DLD1 (cell line): Measurements from ENCODE around the gene CRAMP1.

Source experiments
- in situ Hi-C: cut with HindIII; loops from 2 replicates; pipeline ENCODE4 v1.10.0; 2017; ENCODE audit warnings: low sequenced_read_pairs

CRAMP1 gene

DNA sequence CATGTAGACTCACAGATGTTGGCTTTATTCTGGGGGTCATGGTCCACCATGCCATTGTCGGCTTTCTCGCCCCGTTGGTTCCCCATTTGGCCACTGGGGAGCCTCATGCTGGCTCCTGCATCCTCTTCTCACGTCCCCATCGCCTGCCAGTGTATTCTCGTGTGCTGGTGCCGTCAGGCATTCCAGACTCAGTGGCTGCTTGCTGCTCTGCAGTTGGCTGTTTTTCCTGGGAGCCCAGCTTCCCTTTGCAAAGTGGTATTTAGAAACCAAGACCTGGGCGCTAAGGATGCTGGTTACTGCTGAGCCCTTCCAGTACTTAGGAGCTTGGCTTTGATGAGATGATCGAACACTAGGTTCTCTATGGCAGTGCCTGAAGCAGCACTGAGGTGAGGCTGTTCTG lies 19.1 kb downstream of the CRAMP1 start:
- in situ Hi-C loops, result no loop called here

DNA sequence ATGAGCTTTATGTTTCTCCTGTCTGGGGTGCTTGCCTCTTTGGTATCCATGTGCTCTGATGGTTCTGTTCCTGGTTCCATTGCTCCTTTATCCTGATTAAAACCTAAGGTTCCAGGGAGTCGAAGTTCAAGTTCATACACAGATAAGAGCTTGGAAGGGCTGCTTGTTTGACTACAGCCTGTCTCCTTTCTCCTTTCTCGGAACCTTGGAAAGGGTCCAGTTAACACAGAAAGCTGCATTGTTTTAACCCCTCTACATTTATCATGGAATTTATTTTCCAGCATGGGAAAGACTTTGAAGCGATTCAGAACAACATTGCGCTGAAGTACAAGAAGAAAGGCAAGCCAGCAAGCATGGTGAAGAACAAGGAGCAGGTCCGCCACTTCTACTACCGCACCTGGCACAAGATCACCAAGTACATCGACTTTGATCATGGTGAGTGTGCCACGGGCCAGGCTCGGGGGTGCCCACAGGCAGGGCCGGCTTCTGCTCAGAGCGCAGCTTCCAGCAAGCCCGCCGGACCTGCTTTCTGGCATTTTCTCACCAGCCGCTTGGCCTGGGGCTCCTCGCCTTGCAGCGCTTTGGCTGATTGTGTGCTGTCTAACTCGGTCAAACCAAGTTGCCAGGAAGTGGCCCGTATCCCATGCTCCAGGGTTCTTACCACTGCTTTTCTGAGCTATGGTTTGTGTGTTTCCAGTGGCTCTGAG lies 19.9 kb downstream of the CRAMP1 start:
- in situ Hi-C loops, result no loop called here

DNA sequence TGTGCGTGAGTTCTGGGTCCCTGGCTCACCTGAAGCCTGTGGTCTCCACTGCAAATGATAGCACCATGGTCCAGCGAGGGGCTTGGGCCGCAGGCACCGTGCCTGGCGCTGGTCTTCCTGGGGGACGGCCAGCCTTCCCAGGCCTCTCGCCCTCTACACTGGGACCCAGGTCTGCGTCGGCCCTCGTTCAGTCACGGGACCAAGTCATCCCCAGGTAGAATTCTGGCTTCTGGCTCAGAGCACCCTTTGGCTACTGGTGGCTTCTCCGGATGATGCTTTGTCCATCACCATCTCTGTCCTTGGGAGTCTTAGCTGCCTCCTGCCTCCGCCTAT lies 20.4 kb downstream of the CRAMP1 start:
- in situ Hi-C loops, result no loop called here

DNA sequence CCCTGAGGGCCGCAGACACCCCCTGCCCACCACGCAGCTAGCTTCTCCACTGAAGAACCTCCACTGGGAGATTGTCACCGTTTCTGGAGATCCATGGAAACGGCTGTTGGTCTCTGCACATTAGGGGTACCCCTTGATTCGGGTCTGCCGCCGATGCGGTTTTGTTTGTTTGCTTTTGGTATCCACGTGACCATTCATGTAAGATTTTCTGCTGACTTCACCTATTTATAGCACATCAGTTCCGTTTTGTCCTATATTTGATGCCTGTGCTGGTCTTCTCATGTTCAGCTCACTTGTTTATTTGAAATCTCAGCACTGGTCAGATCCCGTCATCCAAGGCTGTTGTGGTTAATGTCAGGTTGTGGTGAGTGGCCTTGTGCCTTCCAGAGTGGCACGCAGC lies 21.1 kb downstream of the CRAMP1 start:
- in situ Hi-C loops, result no loop called here

DNA sequence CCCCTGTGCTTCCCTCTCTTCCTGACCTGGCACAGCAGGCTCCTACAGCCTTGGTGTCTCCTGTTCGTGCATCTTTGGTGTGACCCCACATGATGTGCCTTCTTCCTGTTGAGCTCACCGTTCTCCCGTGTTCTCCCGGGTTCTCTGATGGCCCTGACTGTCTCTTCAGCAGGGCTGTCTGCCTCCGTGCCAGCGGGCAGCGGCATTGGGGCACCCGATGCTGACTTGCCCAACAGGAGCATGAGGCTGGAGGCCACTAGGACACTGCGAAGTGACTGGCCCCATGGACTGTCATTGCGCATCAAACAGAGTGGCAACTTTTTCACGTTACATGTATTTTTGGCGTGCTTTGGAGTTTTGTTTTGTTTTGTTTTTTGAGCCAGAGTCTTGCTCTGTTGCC lies 22.4 kb downstream of the CRAMP1 start:
- in situ Hi-C loops, result no loop called here

DNA sequence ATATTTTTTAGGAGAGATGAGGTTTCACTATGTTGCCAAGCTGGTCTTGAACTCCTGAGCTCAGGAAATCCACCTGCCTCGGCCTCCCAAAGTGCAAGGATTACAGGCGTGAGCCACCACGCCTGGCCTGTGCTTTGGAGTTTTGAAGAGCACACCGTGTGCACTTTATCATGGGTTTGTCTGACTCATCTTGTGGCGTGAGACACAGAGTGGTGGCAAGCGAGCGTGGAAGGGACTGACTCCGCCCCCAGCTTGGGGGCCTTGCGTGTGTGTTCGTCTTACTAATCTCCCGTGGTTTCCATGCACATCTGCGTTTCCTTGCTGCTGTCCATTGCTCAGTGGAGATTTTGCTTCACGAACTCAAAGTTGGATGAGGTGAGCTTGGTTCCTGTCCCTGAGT lies 22.9 kb downstream of the CRAMP1 start:
- in situ Hi-C loops, result no loop called here

DNA sequence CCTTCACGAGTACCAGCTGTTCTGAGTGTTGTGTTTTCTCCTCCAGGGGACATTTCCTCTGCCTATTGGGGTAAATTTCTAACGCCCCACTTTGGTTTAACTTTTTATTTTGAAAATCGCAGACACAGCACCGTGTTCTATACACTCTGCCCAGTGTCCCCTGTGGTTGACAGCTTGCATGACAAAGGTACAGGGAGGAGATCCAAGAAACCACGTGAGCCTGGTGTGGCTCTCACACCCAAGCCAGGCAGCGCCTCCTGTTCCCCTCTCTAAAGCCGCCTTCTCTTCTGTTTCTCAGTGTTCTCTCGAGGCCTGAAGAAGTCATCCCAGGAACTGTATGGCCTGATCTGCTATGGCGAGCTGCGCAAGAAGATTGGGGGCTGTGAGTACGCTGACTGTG lies 25.4 kb downstream of the CRAMP1 start:
- in situ Hi-C loops, result no loop called here

DNA sequence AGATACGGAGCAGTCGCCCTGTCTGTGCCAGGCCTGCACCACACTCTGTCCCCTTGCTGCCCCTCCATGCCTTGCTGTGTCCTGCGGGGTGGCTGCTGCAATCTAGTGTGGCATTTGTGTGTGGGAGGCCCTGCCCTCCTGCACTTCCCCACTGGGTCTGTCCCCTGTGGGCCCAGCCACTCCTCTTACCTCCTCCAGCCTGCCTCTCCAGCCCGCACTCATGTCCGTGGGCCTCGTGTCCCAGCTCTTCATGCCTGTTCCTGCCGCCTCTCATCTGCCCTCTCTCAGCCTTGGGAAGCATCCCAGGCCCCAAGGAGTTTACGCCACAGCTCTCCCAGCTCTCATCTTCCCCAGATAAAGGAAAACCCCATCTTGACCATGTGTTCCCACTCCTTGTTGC lies 26.6 kb downstream of the CRAMP1 start:
- in situ Hi-C loops, result no loop called here

DNA sequence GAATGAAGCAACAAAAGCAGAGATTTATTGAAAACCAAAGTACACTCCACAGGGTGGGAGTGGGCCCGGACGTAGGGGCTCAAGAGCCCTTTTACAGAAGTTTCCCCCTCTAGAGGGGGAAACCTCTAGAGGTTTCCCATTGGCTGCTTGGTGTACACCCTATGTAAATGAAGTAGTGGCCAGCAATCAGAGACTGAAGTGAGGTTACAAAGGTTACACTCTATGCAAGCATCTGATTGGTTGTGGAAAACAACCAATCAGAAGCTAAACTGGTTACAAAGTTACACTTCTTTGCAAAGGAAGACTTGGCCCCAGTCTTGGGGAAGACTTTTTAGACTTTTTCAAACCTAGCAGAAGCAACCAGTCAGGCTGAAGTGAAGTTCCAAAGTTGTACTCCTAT lies 27.1 kb downstream of the CRAMP1 start:
- in situ Hi-C loops, result no loop called here

DNA sequence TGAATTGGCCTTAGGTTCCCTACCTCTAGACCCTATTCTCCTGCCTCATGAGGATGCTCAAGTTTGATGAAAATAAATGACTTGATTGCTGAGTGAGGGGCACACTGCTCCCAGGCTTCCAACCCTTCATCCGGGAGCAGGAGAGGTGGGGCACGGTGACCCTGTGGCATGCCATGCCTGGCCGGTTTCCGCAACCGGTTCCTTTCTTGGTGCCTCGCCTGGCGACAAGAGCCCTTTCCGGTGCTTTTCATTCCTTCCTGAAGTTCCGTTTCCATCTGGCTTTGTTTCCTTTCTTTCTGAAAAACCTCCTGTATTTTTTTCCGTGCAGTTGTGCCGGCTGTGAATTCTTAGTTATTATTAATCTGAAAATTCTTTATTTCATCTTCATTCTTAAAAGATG lies 27.7 kb downstream of the CRAMP1 start:
- in situ Hi-C loops, result no loop called here

DNA sequence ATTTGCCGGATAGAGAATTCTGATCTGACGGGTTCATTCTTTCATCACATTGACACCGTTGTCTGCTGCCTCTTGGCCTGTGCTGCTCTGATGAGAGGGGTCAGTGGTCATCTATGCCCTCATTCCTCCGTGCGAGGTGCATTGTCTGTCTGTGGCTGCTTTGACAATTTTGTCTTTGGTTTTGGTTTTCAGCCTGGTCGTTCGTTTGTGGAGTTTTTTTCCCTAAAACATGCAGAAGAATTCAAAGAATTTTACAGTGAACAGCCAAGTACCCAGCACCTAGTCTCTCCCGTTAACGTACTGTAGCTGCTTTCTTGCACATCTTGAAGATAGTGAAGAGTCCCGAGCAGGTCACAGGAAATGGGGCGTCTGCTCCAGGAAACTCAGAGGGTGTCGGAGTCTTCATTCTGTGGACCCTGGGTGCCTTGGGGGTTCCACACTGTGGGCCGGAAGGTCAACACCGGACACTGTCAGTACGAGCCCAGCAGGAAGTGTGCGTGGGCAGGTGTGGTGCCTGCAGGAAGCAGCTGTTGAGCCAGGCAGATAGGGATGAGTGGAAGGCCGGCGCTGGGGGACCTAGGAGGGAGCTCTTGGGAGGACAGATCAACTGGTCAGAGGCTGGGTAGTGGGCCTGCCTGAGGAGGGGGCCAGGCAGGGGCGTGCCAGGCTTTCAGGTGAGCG lies 28.2 kb downstream of the CRAMP1 start:
- in situ Hi-C loops, result no loop called here

DNA sequence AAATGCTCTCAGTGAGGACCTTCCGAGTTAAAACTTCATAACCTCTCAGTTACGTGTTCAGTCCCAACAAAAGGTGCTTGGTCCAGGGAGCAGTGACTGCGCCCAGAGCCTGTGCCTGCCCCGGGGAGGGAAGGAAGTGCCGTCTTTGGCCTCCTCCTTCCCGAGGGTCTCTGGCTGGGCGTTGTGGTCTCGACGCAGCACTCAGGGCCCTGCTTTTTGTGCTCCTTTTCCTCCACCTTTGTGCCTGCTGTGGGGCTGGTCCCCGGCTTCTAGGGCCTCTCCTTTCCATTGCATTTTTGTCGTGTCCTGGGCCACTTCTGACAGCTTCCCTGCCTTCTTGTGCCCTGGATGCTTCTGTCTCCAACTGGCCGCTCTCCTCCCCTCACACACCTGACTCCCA lies 29.1 kb downstream of the CRAMP1 start:
- in situ Hi-C loops, result no loop called here

DNA sequence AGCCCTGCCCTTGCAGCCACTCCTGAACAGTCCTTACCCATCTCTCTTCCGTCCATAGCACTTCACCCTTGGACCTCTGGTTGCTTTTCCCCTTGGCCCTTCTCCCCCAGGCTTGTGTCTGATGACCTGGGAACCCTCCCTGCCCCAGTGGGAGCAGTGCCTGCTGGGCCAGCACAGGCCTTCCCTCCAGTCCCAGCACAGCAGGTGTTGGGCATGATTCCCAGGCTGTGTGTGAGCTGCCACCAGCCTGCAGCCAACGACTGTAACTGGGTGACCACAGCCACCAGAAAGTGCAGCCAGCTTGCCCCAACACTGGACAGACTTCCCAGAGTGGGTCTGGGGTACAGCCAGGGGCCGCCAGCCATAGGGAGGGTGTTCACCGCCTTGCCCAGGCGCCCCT lies 30.0 kb downstream of the CRAMP1 start:
- in situ Hi-C loops, result no loop called here

DNA sequence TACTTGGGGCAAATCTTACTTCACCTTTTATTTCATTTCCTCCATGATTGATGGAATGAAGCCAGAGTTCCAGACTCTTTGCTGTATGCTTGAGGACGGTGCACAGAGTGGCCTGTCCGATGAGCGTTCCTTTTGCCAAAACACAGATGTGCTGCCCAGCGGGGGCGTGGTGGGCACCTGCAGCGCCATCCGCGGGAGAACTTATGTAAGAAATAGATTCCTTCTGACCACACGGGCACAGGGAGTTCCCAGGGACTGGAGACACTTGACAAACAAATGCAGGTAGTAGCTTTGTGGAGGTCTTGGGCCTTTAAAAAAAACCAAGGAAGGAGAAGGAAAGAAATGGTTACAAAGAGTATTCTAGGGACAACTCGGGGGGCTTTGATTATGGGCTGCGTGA lies 30.6 kb downstream of the CRAMP1 start:
- in situ Hi-C loops, result no loop called here

DNA sequence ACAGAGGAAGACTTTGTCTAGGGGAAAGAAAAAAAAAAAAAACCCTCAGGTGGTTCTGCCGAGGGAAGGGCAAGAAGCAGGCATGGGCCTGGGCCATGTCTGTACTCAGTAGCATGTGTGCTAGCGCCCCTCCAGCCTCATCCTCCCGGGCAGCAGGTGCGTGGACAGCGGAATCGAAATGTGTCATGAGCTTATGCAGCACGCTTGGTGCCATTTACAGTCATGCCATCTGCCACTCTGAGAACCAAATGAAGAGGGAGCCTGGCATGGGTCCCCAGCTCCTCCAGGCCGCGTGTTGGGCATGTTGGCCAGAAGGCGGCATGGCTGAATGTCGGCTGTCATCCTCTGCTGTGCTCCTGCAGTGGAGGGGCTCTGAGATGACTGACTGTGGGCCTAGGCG lies 31.4 kb downstream of the CRAMP1 start:
- in situ Hi-C loops, result no loop called here

DNA sequence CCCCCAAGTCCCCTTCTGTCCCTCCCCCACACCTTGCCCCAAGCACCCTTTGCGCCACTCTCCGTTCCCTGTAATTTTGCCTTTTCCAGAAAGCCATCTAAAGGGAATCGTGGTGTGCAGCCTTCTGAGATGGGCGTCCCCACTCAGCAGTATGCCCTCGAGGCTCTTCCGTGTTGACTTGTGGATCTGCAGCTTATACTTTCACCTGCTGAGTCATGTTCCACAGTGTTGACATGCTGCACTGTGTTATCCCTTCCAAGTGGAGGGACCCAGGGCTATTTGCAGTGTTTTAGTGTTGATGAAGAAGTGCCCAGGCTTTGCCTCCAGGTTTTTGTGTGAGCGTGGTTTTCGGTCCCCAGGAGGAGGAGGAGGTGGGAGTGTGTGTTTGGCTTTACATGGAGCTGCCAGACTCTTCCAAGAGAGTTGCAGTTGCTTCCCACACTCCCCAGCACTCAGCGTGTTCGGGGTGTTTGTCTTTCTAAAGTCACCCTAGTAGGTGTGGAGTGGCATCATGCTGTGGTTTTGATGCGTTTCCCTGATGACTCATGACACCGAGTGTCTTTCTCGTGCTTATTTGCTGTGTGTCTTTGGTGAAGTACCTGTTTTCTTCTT lies 33.9 kb downstream of the CRAMP1 start:
- in situ Hi-C loops, result no loop called here

DNA sequence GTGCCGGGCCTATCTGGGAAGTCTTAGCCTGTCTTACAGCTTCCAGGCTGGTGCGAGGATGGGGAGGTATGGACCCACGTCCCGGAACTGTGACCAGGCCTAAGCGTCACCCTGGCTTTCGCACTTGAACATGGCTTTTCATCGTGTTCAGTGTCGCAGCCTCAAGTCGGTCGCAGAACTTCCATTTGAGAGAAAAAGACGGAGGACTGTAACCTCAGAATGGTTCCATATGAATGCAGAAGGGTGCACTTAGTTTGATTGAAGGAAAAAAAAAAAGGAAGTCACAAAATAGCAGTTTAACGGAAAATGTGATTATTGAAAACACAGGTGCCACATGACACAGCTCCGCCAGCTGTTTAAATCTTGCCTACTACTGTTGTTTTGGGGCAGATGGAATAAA lies 35.7 kb downstream of the CRAMP1 start:
- in situ Hi-C loops, result no loop called here

DNA sequence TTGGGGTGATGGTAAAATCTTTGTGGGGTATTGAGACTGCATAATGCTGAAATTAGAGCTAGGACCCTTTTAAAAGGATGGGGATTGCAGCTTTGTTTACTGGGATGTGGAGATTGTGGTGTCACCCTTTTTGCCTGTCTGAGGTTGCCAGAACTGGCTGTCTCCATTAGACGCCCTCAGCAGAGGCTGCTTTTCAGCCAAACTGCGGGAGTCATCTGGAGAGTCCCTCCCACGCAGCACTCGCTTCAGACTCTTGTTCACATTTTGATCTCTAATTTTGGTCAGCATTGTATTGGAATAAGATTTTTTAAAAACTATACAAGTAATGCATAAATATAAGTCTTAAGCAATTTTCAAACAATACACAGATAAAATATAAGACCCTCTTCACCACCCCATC lies 38.0 kb downstream of the CRAMP1 start:
- in situ Hi-C loops, result no loop called here

DNA sequence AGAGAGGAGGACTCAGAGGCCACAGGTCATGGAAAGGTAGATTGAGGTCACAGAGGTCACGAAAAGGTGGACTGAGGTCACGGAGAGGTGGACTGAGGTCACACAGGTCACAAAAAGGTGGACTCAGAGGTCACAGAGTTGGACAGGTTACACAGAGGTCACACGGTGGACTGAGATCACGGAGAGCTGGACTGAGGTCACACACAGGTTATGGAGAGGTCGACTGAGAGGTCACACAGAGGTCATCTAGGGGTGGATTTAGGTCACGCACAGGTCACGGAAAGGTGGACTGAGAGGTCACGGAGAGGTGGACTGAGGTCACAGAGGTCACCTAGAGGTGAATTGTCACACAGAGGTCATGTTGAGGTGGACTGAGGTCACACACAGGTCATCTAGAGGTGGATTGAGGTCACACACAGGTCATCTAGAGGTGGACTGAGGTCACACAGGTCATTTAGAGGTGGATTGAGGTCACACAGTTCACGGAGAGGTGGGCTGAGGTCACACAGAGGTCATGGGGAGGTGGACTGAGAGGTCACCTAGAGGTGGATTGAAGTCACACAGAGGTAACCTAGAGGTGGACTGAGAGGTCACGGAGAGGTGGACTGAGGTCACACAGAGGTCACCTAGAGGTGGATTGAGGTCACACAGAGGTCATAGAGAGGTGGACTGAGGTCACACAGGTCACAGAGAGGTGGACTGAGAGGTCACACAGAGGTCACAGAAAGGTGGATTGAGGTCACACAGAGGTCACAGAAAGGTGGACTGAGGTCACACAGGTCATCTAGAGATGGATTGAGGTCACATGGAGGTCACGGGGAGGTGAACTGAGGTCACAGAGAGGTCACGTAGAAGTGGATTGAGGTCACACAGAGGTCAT lies 39.2 kb downstream of the CRAMP1 start:
- in situ Hi-C loops, result no loop called here

DNA sequence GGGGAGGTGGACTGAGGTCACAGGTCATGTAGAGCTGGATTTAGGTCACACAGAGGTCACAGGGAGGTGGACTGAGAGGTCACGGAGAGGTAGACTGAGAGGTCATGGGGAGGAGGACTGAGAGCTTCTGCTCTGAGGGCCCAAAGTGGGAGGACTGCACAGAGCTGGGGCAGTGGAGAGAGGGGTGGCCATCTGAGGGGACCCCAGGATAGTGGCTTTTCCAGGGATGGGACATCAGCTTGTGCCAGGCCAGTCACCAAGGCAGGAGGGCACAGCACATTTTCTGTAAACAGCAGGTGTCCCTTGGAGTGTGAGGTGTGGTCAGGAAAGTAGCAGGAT lies 39.8 kb downstream of the CRAMP1 start:
- in situ Hi-C loops, result no loop called here

DNA sequence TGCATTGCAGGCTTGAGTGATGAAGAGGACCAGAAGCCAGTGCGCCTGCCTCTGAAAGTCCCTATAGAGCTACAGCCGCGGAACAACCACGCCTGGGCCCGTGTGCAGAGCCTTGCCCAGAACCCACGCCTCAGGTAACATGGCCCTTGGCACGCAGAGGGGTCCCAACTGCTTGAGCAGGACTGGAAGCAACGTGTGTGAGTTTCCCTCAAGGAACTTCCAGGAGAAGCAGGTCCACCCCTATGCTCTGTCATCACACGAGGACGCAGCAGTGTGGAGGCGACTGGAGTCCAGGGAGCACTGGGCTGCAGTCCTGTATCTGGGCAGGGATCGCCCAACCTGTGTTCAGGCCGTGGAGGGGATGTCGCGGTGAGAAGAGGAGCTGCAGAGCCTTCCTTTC lies 40.9 kb downstream of the CRAMP1 start:
- in situ Hi-C loops, result no loop called here
